ENCODE data around the gene RASSF10.

Gene RASSF10

GRCh38 chr11:12994476-12994875, 14.6 kb upstream of the RASSF10 start:
- DNase-seq (ENCODE audit: low read depth in 3 of 3) = no peak

DNA sequence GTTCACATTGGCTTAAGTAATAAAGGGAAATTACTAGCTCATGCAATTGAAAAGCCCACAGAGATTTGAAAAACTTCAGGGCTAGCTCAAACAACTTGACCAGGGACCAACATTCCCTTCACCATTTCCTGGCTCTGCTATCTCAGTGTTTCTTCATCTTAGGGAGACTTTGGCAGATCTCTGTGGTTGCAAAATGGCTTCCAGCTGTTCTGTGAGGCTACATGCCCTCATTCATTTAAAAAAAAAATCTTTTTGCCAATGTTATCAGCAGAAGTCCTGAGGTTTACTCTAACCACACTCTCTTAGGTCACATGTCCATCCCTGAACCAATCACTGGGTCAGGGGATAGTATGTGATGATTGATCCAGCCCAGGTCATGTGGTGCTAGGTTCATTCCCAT, 13.9 kb upstream of the RASSF10 start:
- no peak for DNase-seq (ENCODE audit: low read depth in 3 of 3)

DNA sequence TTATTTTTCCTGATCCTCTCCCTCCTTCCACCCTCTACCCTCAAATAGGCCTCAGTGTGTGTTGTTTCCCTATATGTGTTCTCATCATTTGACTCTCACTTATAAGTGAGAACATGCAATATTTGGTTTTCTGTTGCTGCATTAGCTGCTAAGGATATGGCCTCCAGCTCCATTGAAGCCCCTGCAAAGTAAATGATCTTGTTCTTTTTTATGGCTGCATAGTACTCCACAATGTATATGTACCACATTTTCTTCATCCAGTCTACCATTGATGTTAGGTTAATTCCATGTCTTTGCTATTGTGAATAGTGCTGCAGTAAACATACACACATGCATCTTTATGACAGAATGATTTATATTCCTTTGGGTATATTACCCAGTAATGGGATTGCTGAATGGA, 13.3 kb upstream of the RASSF10 start:
- no peak for DNase-seq (ENCODE audit: low read depth in 3 of 3)

GRCh38 chr11:12997168-12997567, 11.9 kb upstream of the RASSF10 start:
- DNase-seq (ENCODE audit: low read depth in 3 of 3) = no peak

DNA sequence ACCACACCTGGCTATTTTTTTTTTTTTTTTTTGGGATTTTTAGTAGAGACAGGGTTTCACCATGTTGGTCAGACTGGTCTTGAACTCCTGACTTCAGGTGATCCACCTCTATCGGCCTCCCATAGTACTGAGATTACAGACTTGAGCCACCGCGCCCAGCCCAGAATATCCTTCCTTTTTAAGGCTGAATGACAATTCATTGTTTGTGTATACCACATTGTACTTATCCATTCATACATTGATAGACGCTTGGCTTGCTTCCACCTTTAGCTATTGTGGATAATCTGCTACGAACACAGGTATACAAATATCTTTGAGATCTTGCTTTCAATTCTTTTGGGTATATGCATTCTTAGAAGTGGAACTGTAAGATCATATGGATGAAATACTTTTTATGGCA, 10.8 kb upstream of the RASSF10 start:
- no peak for DNase-seq (ENCODE audit: low read depth in 3 of 3)

DNA sequence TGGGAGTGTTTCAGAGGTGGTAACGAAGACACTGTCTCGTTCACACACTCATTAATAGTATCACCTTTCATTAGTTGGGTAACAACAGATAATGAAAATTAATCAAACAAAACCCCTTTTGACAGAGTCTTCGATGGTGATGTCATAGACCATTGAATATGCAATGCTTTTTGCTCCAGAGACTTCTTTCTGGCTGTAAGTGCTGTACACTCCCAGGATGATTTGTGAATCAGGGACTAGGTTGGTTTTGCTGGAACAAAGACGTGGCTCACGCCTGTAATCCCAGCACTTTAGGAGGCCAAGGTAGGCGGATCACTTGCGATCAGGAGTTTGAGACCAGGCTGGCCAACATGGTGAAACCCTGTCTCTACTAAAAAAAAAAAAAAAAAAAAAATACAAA, 9.5 kb upstream of the RASSF10 start:
- DNase-seq (ENCODE audit: low read depth in 3 of 3) = no peak

GRCh38 chr11:13000116-13000515, 9.0 kb upstream of the RASSF10 start:
- DNase-seq (ENCODE audit: low read depth in 3 of 3) = no peak

- DNase-seq (ENCODE audit: low read depth in 3 of 3) = no peak
Observed at GRCh38 chr11:13000721-13001120, 8.4 kb upstream of the RASSF10 start.

GRCh38 chr11:13003736-13004493, 5.2 kb upstream of the RASSF10 start:
- DNase-seq (ENCODE audit: low read depth in 3 of 3) = no peak

GRCh38 chr11:13007182-13008060, 1.7 kb upstream of the RASSF10 start:
- no peak for DNase-seq (ENCODE audit: low read depth in 3 of 3)

- DNase-seq (ENCODE audit: low read depth in 3 of 3) = no peak
Observed at GRCh38 chr11:13008061-13008435, 1.1 kb upstream of the RASSF10 start.

DNA sequence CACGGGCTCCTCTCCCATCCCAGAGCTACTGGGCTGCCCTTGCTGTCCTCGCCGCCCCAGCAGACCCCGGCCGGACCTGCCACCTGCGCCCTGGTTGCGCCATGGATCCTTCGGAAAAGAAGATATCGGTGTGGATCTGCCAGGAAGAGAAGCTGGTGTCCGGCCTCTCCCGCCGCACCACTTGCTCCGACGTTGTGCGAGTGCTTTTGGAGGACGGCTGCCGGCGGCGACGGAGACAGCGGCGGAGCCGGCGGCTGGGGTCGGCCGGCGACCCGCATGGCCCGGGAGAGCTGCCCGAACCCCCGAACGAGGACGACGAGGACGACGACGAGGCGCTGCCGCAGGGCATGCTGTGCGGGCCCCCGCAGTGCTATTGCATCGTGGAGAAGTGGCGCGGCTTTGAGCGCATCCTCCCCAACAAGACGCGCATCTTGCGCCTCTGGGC, 382 bp downstream of the RASSF10 start:
- DNase-seq (ENCODE audit: low read depth in 3 of 3) = no peak

- no peak for DNase-seq (ENCODE audit: low read depth in 3 of 3)
Observed at GRCh38 chr11:13009921-13010748, 1.0 kb downstream of the RASSF10 start.

DNA sequence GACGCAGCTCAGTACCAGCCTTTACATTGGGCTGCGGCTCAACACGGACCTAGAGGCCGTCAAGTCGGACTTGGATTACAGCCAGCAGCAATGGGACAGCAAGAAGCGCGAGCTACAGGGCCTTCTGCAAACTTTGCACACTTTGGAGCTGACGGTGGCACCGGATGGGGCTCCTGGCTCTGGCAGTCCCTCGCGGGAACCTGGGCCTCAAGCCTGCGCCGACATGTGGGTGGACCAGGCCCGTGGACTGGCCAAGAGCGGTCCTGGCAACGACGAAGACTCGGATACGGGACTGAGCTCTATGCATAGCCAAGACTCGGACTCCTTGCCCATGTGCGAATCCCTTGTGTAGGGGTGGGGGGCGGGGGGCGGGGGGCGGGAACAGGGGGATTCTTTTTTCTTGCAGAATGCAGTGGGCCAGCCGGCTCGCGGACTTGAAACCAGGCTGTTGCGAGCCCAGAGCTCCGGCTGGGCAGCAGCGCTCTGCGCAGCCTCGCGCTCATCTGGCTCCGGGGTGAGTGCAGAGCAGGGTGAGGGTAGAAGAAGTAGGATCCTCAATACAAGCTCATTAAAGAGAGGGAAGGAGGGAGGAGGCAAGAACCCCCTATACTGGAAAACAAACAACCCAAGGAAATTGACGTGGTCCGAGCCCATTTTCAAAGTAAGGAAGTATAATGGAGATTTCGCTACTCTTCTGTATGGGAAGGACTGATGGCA, 1.8 kb downstream of the RASSF10 start:
- DNase-seq (ENCODE audit: low read depth in 3 of 3) = no peak

DNA sequence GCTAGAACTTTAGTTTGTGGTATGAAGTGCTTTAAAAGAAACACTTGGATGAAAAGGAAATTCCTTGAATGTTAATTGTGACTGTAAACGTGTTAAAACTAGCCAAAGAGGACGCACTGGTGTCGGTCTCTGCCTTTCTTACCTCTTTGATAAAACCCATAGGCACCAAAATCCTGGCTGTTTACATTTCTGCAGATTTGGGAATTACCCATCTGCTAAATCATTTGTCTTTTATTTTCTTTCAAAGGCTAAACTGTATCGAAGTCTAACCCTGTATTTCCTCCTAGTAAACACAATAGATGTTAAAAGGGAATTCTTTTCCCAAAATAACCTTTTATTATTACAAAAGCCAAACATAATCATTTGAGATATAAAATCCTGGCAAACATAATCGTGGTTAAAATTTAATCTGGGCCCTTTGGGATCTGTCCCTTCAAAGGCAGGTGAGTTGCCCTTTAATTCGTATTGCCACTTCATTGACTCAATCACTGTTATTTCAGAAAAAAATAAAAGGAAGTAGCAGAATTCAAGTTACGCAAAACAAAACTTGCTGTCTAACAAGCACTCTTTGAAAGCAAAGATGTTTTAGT, 2.4 kb downstream of the RASSF10 start:
- DNase-seq (ENCODE audit: low read depth in 3 of 3) = no peak

DNA sequence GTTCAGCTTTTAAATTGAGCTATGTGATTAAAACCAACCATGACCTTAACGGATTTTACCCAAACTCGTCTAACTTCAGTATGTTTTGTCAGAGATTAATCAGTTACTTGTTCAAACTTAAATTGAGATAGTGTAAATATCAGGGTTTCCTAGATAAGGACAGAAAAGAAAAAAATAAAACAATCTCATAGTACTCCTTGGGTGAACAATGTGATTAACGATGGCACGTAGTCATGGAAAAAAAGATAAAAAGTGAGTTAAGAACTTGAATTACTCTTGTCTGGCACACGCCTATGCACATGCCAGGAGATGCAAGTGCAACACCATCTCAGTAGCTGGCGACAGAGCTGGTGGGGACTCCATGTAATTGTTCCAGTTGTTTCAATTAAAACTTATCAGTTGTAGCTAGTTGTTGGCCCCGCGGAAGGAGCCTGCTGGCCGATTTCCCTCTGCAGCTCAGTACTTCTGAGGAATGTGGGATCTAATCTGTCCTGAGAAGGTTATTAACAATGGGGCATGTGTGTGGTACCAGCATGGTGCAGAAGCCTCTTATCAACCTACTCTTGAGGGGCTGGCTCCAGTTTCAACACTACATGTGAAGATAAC, 3.0 kb downstream of the RASSF10 start:
- no peak for DNase-seq (ENCODE audit: low read depth in 3 of 3)

- no peak for DNase-seq (ENCODE audit: low read depth in 3 of 3)
Observed at GRCh38 chr11:13013054-13013488, 4.0 kb downstream of the RASSF10 start.

GRCh38 chr11:13015753-13016152, 6.6 kb downstream of the RASSF10 start:
- DNase-seq (ENCODE audit: low read depth in 3 of 3) = no peak

DNA sequence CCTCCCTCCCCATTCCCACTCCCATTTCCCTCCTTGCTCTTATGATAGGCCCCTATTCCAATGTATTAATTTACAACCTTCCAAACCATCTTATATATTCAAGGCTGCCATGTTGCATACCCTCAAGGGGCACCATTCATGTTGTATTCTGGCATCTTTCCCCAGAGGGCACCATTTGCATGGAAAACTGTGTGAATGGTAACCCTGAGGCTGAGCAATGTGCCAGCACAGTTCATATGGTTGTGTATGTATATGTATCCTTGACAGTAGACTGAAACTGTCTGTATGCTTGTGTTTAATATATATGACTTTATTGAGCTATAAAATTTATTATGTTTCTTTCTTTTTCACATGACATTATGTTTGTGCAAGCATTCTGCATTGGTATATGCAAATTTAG, 7.3 kb downstream of the RASSF10 start:
- no peak for DNase-seq (ENCODE audit: low read depth in 3 of 3)

DNA sequence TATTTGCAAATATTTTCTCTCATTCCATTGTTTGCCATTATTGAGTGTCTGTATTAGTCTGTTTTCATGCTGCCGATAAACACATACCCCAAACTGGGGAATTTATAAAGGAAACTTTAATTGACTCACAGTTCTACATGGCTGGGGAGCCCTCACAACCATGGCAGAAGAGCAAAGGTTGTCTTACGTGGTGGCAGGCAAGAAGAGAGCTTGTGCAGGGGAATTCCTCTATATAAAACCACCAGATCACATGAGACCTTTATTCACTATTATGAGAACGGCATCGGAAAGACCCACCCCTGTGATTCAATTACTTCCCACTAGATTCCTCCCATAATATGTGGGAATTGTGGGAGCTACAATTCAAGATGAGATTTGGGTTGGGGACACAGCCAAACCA, 10.2 kb downstream of the RASSF10 start:
- DNase-seq (ENCODE audit: low read depth in 3 of 3) = no peak

DNA sequence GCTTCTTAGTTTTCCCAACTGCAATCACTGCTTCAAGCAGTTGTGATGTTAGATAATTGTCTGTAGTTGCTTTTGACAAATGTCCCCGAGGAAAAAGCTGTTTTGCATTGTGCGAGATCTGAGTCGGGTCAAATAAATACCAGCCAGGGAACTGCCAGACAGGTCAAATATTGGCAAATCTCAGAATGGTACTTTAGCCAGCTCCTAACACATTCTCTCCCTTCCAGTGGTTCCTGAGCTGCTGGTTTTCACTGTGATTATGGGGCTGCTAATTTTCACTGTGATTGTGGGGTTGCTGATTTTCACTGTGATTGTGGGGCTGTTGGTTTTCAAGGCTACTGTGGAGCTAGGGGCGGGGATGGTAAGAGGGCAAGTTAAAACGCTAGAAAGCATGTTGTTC, 14.3 kb downstream of the RASSF10 start:
- no peak for DNase-seq (ENCODE audit: low read depth in 3 of 3)
